ENCODE data around the gene TMEM255B.

Gene TMEM255B

DNA sequence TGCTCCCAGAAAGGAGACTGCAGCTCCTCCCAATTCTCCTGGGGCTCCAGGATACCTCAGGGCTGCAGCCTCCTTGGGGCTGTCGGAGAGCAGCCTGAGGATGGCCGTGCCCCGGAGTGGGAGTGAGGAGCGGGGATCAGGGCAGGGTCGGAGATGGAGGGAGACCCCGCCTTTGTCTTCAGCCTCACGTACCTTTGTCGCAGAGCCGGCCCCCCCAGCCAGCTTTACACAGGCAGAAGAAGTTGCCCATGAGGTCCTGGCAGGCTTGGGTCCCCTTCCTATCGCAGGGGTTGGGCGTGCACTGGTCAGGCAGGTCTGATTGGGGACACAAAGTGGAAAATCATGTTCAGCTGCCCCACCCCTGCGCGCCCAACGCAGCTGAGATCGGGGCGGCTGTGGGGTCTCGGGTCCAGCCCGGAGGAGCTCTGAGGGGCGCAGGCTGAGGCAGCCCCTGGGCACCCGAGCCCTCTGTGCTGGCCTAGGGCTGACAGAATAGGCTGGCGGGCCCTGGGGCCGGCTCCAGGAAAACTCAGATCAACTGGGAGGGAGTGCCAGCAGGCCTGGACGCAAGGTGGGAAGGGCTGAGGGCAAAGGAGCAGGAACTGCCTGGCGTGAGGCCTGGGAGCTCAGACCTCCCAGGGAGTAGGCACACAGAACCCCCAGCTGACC is 80.6 kb downstream of the TMEM255B start:
- no peak for DNase-seq

DNA sequence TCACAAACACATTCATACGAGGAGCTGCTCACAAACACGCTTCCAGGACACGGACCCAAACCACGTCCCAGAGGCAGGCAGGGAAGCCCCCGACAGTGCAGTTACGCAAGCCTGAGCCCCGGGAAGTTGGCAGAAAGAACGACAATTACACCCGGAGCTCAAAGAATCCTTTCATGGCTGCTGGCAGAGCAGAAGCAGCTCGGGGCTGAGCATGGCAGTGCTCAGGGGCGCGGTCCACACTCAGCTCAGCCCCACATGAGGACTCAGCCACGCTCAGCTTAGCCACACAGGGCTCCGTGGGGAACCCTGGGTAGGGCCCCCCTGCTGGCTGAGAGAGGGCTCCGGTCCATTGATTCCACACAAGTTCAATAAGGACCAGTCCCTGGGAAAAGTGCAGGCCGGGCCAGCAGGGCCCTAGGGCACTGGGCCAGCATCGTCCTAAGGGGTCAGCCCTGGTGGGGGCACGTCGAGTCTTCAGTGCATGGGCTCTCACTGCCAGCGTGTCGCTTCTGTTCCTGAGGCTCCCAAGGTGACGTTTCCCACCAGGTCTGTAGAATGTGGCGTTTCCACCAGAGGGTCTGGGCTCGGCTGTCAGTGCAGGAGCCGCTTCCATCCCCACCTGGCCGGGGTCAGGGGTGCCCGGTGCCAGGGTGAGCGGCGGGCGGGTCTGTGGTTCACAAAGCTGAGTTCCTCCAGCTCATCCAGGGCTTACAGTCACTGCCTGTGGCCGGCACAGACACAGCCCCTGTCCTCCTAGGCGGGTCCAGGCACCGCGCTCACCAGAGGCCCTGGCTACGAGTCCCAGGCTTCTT is 81.7 kb downstream of the TMEM255B start:
- DNase-seq: no peak

DNA sequence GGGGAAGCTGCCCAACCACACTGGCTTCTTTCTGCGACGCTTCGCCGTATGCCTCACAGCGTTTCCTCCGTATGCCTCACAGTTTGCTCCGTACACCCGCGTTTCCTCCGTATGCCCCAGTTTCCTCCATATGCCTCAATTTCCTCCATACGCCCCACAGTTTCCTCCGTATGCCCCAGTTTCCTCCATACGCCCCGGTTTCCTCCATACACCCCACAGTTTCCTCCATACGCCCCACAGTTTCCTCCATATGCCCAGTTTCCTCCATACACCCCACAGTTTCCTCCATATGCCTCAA is 82.3 kb downstream of the TMEM255B start:
- DNase-seq: no peak

DNA sequence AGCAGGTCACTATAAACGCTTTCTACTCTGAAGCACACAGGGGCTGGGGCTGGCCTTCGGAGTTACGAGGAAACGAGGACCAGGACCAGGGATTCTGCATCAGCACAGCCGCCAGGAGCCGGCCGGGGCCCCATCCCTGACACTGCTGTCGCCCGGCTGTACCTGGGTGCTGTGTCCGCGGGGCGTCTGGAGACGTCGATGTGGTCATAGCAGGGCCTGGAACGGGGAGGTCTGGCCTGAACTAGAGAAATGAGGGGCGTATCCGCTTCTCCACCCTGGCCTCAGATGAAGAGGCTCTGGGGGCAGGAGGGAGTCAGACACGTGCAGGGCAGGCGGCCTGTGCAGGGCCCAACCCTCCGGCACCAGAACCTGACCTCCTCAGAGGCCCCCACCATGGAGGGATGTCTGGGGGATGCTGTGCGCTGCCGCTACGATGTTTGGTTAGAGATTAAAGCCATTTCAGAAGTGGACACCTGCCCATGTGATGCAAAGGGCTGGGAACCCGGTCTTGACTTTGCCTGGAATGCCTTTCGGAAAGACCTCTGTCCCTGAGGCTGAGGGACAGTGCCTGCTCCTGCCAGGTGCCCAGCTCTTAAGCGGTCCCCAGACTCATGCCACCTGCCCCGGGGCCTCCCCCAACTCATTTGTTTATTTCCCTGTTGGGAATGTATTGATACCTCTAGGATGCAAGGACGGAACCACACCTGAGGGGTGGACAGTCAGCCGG is 83.5 kb downstream of the TMEM255B start:
- no peak for DNase-seq

DNA sequence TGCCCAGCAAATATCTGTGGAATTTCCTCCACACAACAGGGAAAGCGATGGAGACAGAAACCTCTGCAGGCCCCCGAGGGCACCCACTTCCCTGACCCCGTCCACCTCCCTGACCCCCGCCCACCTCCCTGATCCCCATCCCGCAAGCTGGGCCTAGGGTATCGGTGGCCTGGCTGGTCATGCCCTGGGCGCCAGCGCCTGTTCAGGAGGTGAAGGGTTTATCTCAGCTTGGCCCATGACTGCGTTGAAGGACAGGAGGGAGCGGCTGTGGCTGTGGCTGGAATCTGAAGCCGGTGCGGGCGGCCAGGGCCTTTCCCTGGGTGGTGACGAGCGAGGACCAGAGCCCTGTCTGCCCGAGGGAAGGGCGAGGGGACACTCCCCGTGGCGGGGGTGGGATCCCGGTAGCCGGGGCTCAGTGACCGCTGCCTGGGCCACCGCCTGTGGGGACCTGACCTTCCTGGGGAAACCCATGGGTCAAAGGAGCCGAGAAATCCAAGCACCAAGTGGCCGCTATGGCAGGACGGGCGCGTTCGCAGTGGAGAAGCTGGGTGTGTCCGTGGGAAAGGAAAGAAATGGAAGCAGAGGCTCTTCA is 84.1 kb downstream of the TMEM255B start:
- no peak for DNase-seq

DNA sequence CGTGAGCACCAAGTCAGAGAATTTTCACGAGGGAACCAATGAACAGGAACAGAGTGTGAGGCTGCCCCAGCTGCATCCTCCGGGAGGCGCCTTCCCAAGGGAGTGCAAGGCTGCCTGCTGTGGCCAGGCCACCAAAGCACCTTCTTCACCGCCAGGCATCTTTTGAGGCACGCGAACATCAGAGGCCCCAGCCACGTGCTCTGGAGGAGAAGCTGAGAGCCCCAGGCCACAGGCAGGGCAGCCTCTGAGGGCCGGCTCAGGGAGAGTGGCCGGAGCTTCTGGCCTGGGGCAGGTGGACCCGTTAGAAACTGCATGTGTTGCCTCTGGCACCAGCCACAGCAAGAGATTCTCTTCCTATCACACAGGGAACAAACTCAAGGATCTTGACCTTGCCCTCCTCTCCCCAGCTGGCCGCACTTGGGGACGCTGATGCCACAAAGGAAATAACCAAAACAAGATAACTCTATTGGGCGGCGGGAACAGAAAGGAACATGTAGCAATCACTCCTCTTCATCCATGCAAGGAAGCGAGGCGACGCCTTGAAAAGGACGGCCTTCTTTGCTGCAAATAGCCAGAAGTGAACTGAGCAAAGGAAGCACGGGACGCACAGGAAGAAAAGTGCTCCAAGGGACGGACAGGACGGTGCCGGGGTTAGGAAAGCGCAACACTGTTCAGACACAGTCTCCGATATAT is 85.0 kb downstream of the TMEM255B start:
- no peak for DNase-seq

DNA sequence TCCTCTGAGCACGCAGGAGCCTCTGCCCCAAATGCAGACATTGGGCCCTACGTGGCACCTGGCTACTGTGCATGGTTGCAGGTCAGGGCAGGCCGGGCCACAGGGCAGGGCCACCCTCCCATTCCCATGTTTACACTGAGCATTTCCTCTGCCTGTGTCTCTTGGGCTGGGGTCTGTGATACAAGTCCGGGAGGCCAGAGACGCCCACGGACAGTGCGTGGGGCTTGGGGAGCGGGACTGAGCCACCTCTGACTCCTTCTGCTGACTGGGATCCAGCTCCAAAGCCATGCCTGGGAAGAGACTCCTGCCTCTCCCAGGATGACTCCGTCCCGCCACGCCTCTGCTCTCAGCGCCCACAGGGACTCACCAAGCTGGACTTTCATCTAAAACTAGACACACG is 86.0 kb downstream of the TMEM255B start:
- no peak for DNase-seq

DNA sequence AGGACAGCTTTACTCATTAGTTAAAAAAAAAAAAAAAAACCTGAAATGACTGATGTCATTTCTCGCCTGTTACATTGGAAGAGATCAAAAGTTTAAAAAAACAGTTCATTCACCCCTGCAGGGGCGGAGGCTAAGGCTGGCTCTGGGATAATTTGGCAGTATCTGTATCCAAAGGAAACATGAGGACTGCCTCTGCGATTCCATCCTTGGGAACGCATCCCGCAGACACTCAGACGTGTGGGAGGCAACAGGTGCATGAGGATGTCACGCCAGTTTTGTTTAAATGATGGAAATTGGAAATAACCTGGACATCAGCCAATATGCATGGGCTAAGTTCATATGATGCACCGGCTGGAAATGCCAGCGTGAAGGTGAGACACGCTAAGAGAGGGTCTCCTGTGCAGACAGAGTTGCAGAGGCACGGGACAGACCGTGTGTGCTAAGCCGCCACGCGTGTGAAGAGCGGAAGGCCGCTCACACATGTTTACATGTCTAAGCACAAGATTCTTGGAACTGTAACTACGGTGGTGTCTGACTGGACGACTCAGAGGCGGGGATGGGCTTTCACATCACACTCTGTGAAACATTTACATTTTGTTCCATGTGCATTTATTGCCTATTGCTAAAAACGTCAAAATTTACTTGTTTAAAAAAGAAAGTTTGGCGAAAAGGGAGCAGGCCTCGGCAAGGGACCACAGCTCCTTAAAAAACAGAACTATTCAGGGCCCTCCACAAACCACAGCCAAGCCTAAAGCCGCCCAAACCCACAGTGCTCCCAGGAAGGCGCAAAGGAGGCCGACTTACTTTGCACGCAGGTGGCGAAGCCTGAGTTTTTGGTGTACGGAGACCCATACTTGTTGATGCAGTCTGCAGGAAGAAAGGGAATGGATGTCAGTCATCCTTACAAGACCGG is 87.0 kb downstream of the TMEM255B start:
- no peak for DNase-seq

DNA sequence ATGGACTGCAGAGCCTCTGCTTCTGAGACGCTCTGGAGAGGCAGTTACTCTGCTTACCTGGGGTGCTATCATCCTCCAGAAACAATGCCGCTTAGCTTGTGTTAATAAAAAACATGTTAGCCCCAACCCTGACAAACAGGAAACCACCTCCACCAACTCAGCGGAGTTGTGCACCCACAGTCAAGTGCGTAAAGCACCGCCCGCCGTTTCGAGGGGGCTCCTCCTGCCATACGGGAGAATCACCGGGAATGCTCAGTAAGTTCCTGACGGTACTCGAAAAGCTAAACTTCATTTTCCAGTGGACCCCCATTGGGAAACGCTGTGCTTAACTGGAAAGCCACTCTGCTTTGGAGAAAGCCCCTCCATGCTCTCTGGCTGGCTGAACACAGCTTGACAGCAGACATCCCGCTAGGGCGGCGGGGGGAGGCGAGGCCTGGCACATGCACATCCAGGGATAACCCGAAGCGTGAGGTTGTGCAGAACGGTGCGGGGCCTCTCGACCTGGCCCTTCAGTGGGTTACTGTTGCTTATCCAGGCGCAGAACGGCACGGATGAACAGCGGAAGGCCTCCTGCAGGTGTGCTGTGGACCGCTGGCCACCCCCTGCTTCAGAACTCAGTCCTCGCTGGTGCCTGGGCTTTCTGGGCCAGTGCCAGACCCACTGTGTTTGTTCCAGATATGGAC is 87.8 kb downstream of the TMEM255B start:
- no peak for DNase-seq

DNA sequence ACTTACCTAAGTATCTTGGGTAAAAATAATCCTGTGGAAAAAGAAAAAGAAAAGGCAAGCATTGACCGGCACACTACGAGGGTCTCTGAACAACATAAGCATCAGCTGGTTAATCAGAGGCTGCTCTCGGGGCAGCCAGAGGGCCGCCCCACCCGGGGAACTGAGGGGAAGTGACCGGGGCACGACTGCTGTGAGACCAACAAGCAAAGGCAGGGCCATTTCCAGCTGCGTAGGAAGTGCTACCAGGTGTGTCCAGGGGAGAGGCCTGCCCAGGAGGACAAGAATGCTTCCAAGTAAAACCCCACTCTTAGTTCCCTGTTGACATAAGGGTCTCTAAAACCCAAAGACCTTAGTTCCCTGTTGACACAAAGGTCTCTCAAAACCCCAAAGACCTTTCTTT is 89.0 kb downstream of the TMEM255B start:
- DNase-seq: no peak

DNA sequence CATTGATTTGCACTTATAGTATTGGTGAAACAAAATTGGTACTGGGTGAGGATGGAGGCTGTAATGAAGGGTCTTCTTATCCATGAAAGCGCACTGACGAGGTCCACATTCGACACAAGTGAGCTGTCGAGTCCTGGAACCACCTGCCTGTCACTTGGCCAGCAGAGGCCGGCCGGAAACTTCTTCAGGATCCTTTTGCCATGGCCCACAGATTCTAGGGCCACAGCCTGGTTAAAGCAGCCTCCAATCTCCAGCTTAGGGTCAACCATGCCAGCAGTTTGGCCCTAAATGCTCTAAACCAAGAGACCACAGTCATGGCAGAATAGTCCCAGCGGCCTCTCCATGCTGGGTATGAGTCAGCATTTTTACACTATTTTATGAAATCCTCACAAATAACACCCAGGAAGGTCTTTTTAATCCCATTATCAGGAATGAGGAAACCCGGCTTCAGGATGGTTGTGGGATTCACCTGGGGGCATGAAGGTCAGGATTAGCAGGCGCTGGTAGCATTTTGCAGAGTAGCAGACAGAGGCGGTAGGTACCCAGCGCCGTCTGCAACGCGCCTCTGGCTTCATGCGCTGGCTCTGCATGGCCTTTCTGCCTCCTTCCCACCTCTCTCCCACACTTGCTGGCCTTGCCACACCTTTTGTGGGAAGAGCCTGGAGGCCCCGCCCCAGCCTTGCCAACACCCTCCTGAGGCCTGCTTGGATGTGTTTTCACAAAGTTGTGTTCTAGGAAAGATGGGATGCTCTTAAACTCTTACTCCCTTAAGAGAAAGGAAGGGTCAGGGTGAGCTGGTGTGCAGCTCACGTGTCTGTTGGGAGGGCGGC is 89.6 kb downstream of the TMEM255B start:
- no peak for DNase-seq

DNA sequence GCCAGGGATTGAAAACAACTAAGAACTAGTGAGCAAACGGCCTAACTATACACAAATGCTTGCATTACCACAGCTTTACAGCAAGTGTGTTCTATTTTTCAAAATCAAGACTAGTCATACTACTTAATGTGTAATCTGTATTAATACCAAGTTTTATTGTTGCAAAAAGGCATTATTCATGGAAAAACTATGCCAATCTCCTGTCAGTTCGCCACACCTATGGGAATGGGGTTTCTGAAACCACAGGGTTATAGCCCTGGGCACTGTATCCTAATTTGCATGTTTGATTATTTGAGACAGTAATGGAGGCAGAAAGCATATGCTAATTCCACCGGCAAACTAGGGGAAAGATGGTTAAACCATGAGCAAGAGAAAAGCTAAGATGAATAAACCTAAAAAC is 90.5 kb downstream of the TMEM255B start:
- no peak for DNase-seq

DNA sequence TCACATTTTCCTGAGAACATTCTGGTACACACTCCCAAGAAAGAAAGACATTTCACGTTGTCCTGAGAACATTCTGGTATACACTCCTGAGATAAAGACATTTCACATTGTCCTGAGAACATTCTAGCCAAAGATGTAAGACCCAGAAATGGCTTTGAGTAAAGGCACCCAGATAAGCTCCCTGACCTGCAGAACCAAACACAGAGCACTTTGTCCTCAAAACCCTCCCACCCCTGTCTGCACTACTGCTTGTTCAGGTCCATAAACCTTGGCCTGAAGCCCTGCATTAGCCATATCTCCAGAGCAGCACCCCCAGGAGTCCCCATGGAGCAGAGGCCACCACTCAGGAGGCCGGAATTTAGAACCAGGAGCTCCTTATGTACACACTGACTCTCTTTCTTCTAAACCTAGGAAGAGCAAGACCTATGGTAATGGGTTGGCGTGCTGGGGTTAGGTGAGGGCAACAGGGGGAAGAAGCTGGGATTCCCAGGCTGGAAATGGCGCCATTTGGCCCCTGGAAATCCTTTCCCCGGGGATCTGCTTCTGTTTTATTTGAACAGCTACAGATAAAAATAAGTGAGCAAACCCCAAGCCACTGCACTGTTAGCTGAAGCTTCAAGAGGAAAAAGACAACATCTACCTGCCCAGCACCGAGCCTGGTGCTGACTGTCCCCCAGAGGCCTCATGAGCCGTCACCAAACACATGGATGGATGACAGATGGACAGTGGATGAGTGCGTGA is 91.1 kb downstream of the TMEM255B start:
- DNase-seq: no peak

DNA sequence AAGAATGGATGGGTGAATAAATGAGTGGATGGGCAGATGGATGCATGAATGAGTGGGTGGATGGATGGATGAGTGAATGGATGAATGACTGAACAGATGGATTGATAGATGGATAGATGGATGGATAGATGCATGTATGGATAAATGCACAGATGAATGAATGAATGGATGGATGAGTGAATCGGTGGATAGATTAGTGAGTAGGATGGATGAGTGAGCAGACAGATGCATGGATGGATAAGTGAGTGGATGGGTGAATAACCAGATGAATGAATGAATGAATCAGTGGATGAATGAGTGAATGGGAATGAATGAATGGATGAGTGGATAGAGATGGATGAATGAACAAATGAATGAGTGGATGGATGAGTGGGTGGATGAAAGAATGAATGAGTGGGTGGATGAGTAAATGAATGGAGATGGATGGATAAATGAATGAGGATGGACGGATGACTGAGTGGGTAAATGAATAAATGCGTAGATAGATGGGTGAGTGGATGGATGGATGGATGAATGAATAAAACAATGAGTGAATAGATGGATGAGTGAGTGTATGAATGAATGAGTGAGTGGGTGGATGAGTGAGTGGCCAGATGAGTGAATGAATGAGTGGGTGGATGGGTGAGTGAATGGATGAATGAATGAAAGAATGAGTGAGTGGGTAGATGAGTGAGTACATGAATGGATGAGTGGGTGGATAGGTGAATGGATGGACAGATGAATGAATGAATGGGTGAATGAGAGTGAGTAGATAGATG is 91.9 kb downstream of the TMEM255B start:
- DNase-seq: no peak

DNA sequence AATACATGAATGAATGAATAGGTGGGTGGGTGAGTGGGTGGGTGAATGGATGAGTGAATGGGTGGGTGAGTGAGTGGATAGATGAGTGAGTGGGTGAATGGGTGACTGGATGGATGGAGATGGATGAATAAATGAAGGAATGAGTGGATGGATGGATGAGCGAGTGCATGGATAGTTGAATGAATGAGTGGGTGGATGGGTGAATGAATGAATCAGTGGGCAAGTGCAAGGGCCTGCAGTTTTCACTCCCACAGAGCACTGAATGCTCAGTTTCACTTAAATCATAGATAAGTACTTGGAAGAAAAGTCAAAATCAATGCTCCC is 92.4 kb downstream of the TMEM255B start:
- no peak for DNase-seq

DNA sequence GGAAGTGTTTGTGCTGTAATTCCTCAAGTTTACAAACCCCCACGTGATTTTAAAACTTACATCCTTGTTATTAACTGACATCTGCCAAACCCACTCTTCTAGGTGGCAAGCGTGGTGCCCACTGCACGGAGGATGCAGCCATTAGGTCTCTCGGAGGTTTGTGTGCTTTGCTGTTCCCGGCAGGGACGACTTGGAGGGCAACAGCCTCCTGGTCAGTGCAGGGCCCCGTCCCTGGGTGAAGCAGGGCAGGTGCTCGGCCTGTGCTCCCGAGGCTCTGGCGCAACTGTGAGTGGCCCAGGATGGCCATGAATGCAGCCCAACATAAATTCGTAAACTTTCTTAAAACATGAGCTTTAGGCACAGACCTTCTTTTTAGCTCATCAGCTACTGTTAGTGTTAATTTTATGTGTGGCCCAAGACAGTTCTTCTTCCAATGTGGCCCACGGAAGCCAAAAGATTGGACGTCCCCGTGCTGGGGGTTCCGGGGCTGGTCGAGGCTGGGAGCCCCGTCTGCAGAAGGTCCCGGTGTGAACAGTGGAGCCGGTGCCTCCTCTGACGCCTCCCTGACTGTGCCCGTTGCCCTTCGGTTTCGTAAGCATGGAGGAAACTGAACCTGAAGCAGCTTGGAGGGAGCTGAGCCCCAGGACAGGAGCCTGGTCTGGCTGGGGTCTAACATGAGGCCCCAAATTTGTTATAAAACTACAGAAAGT is 93.0 kb downstream of the TMEM255B start:
- DNase-seq: no peak

DNA sequence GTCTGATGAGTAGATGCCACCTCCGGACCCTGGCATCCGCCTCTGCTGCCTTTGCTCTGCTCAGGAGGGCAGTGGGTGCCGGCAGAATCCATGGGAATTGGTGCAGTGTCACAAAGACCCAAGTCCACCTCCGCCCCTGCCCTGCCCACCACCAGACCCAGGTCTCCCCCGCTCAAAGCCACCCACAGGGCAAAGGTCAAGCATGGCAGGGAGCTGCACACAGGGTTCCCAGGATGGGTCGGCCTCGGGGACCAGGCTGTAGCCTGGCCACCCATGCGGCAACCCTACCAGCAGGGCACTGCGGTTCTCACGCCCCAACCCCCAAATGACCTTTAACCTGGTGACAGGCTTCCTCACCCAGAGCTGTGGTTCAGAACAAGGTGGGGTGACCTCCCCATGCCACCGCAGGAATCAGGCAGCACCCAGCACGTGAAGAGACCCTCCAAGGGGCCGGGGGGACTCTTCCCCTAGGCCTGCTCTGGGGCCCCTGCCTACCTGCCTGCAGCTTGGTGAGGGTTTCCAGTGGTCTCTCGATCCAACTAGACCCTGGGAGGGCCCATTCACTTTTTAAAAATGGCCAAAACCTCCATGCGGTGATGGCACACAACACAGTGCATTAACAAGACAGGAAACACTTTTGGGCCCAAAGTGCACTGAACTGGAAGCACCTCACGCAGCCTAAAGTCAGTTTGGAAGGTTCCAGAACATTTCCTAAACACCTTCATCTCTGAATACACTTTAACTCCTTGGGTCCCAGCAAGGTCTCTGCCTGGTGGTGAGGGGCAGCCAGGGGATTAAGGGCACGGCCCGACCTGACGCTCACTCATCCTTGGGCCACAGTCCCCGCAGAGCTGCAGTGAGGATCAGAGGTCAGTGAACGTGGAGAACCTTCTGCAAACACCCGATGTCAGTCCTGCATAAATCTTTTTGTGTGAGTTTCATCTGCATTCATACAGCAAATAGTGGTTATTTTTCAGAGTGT is 93.8 kb downstream of the TMEM255B start:
- no peak for DNase-seq

All from stimulated activated CD4-positive, alpha-beta T cell treated with anti-CD3 and anti-CD28 coated beads, Interleukin-2, amount 100 ng/mL, for 48 hours (primary cell).